Measurements from ENCODE around the gene CEP72.
A peak's percentile ranks its signal among the peaks of the same experiment; 100 is the strongest.

GRCh38 chr5:620586-621180 is 8.5 kb downstream of the CEP72 start:
- no peak for TF ChIP-seq ZNF354B (CRISPR knock-in tag; IDR thresholded peaks at IDR 0.05)
- TF ChIP-seq KLF16 (CRISPR knock-in tag; IDR thresholded peaks at IDR 0.05): no peak
- TF ChIP-seq, protein P1, sequence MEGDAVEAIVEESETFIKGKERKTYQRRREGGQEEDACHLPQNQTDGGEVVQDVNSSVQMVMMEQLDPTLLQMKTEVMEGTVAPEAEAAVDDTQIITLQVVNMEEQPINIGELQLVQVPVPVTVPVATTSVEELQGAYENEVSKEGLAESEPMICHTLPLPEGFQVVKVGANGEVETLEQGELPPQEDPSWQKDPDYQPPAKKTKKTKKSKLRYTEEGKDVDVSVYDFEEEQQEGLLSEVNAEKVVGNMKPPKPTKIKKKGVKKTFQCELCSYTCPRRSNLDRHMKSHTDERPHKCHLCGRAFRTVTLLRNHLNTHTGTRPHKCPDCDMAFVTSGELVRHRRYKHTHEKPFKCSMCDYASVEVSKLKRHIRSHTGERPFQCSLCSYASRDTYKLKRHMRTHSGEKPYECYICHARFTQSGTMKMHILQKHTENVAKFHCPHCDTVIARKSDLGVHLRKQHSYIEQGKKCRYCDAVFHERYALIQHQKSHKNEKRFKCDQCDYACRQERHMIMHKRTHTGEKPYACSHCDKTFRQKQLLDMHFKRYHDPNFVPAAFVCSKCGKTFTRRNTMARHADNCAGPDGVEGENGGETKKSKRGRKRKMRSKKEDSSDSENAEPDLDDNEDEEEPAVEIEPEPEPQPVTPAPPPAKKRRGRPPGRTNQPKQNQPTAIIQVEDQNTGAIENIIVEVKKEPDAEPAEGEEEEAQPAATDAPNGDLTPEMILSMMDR (CRISPR knock-in tag; IDR thresholded peaks at IDR 0.05): 0 out of 2 replicates have a peak, but pooled peaks have one; percentile 9
- TF ChIP-seq JUNB (CRISPR knock-in tag; IDR thresholded peaks at IDR 0.05; ENCODE audit: borderline replicate concordance): no peak
- TF ChIP-seq MEF2D (CRISPR knock-in tag; IDR thresholded peaks at IDR 0.05): no peak
- TF ChIP-seq ZNF142 (CRISPR knock-in tag; IDR thresholded peaks at IDR 0.05): no peak
- TF ChIP-seq MNT (IDR thresholded peaks at IDR 0.05): no peak
- TF ChIP-seq SRF (IDR thresholded peaks at IDR 0.05; ENCODE audit: low read depth, low read length): no peak
- TF ChIP-seq ZNF274 (CRISPR knock-in tag; IDR thresholded peaks at IDR 0.05): no peak

Measured in HepG2 (cell line).